ENCODE results near the gene ARID1B.

GRCh38 chr6:157151989-157152388 lies 374.8 kb downstream of the ARID1B start:
- TF ChIP-seq ZNF16 (tag by site-specific recombination; IDR thresholded peaks at IDR 0.05; ENCODE audit: low read depth) (no peak), CTCF (tag by site-specific recombination; IDR thresholded peaks at IDR 0.05) (no peak), GLI4 (tag by site-specific recombination; IDR thresholded peaks at IDR 0.05) (no peak), ZNF629 (tag by site-specific recombination; IDR thresholded peaks at IDR 0.05) (no peak), ZNF596 (tag by site-specific recombination; IDR thresholded peaks at IDR 0.05) (no peak), ZNF311 (tag by site-specific recombination; IDR thresholded peaks at IDR 0.05; ENCODE audit: borderline replicate concordance) (no peak), ZNF274 (IDR thresholded peaks at IDR 0.05; ENCODE audit: low read length) (no peak), ZNF274 (tag by site-specific recombination; IDR thresholded peaks at IDR 0.05; ENCODE audit: borderline replicate concordance) (no peak), ZNF561 (tag by site-specific recombination; IDR thresholded peaks at IDR 0.05; ENCODE audit: borderline replicate concordance) (no peak), ZSCAN5A (tag by site-specific recombination; IDR thresholded peaks at IDR 0.05) (no peak), PRDM1 (tag by site-specific recombination; IDR thresholded peaks at IDR 0.05) (no peak), HOXA7 (CRISPR knock-in tag; IDR thresholded peaks at IDR 0.05; ENCODE audit: borderline replicate concordance) (no peak)

Measured in HEK293 (cell line).